Urinary bladder (tissue), 4 donors: ENCODE data around the gene DNM3. TPM values are rescaled to one million over a fixed set of nuclear protein-coding genes. Genes with fewer than 3 reads are reported as not detected.

Source experiments
- DNase-seq: peaks from one replicate; pipeline ENCODE4 v3.0.0-alpha.2; 2015; ENCODE audit errors: extremely low spot score
- H3K27ac ChIP-seq: one replicate; pipeline ENCODE4 v1.5.1; 2013; ENCODE audit warnings: low read depth, mild to moderate bottlenecking, moderate library complexity
- H3K36me3 ChIP-seq: one replicate; pipeline ENCODE4 v1.6.1; 2013; ENCODE audit warnings: mild to moderate bottlenecking, moderate library complexity; ENCODE audit not compliant: insufficient read depth
- H3K4me1 ChIP-seq: one replicate; pipeline ENCODE4 v1.6.1; 2013; ENCODE audit warnings: mild to moderate bottlenecking, moderate library complexity; ENCODE audit not compliant: insufficient read depth
- H3K4me3 ChIP-seq: one replicate; pipeline ENCODE4 v1.5.1; 2013; ENCODE audit warnings: low read depth, low read length
- WGBS: extraction: QIAGEN DNeasy Blood & Tissue Kit; methylation state at CpG from one replicate; pipeline ENCODE4 v1.1.7; 2013; 5-methylcytosine and 5-hydroxymethylcytosine counted together
- polyA plus RNA-seq: library from polyadenylated mRNA; stranded (reverse); fragments of 200-250 nt; gene quantifications from one replicate; pipeline ENCODE4 v1.2.3, GENCODE V29; 2013
- total RNA-seq: library from RNA; depleted of rRNA; stranded (reverse); fragments of >200 nt; gene quantifications from one replicate; pipeline ENCODE4 v1.2.3, GENCODE V29; 2014
- donor health status: healthy with polysubstance abuse.
- donor health status: healthy.

The DNM3 gene
- total and polyA plus RNA-seq, 2 donors, result 3.2 to 11.7 TPM

DNA sequence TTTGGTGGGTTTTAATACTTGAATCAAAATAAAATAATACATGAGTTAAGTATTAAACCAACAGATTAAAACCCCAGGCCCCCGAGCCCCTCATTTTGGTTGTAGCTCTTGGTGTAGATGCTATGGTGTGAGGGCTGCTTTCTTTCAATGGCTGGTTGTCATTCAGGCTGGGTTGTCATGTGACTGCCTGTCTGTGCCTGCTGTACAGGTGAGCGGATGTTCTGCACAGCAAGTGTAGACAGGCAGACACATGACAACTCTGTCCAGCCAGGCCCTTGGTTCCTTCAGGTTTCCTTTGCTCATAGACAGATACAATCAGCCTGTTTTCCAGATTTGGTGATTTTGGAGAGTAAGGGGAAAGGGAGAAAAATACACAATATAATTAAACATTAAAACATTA is 297.3 kb downstream of the DNM3 start:
- DNase-seq, result no peak
- WGBS, result 80% methylated on average over 2 of the region's 2 CpGs
- no peak overlapping the region for H3K27ac ChIP-seq
- no peaks in the 10 kb centered on the region for H3K4me1 ChIP-seq
- H3K36me3 ChIP-seq, result no peaks in the 10 kb centered on the region
- H3K4me3 ChIP-seq, result no peak overlapping the region

DNA sequence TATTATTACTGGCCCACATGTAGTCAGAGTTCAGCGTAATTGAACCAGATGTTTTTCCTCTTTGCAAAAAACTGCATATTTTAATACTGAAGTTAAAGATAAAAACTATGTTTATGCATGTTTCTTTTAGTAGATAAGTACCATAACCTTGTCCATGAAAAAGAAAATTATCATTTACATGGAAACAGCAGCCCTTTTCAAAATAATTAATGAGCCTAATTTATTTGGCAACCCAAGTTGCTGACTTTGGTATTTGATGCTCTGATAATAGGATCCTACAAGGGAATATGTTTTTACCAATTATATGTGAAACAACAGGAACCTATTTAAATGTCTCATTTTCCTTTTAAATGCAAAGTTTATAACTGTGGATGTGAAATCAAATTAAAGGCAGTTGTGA is 297.9 kb downstream of the DNM3 start:
- Histone ChIP-seq H3K27ac (no peak overlapping the region), H3K36me3 (no peaks in the 10 kb centered on the region), H3K4me1 (no peaks in the 10 kb centered on the region), H3K4me3 (no peak overlapping the region)
- WGBS, result 38% methylated on average over 1 of the region's 1 CpG
- no peak for DNase-seq

- no peaks in the 10 kb centered on the region for H3K36me3 ChIP-seq
- no peak overlapping the region for H3K4me3 ChIP-seq
- H3K27ac ChIP-seq, result no peak overlapping the region
- no peak for DNase-seq
- no peaks in the 10 kb centered on the region for H3K4me1 ChIP-seq
- WGBS, result 36% methylated on average over 3 of the region's 3 CpGs
Measured at GRCh38 chr1:172140072-172140471, 298.8 kb downstream of the DNM3 start.

DNA sequence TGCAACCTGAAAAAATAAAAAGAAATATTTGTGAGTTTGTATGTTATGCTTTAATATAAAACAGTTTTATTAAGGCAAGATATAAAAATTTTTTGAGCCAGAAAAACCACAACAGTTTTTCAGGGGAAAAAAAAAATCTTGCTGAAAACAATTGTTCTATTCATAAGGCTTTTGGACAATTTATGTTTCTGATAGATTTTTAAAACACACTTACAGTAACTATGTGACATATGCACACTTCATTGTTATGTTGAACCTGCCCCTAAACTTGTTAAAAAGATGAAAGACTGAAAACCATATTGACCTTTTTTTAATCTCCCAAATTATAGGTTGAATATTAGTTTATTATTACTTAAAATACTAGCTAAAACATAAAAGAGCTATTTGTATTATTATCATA is 299.3 kb downstream of the DNM3 start:
- Histone ChIP-seq H3K4me1 (no peaks in the 10 kb centered on the region), H3K36me3 (no peaks in the 10 kb centered on the region), H3K4me3 (no peak overlapping the region), H3K27ac (no peak overlapping the region)
- no peak for DNase-seq

GRCh38 chr1:172141341-172141881 is 300.1 kb downstream of the DNM3 start:
- WGBS, result 18% methylated on average over 7 of the region's 7 CpGs
- Histone ChIP-seq H3K4me1 (no peaks in the 10 kb centered on the region), H3K4me3 (peak overlapping the region; percentile 31), H3K27ac (peak overlapping the region; percentile 70), H3K36me3 (no peaks in the 10 kb centered on the region)
- no peak for DNase-seq

GRCh38 chr1:172142324-172142723 is 301.0 kb downstream of the DNM3 start:
- Histone ChIP-seq H3K27ac (peak overlapping the region; percentile 67), H3K4me1 (no peaks in the 10 kb centered on the region), H3K36me3 (no peaks in the 10 kb centered on the region), H3K4me3 (peak overlapping the region; percentile 31)
- DNase-seq, result no peak
- WGBS, result 32% methylated on average over 5 of the region's 5 CpGs

- Histone ChIP-seq H3K4me3 (peak overlapping the region; percentile 71), H3K27ac (peak overlapping the region; percentile 56), H3K4me1 (no peaks in the 10 kb centered on the region), H3K36me3 (no peaks in the 10 kb centered on the region)
- DNase-seq, result no peak
- whole genome bisulfite sequencing, result 13% methylated on average over 3 of the region's 3 CpGs
Measured at GRCh38 chr1:172143384-172144055, 302.2 kb downstream of the DNM3 start.

GRCh38 chr1:172144445-172145061 is 303.3 kb downstream of the DNM3 start:
- H3K27ac ChIP-seq, result peak overlapping the region; percentile 51
- no peaks in the 10 kb centered on the region for H3K36me3 ChIP-seq
- H3K4me1 ChIP-seq, result no peaks in the 10 kb centered on the region
- peak overlapping the region; percentile 46 for H3K4me3 ChIP-seq
- 17% methylated on average over 13 of the region's 13 CpGs for WGBS
- DNase-seq, result peak; percentile 85

- H3K36me3 ChIP-seq, result no peaks in the 10 kb centered on the region
- DNase-seq, result no peak
- peak overlapping the region; percentile 88 for H3K27ac ChIP-seq
- H3K4me1 ChIP-seq, result no peaks in the 10 kb centered on the region
- no peak overlapping the region for H3K4me3 ChIP-seq
- 19% methylated on average over 2 of the region's 2 CpGs for WGBS
Measured at GRCh38 chr1:172145231-172145651, 303.9 kb downstream of the DNM3 start.

DNA sequence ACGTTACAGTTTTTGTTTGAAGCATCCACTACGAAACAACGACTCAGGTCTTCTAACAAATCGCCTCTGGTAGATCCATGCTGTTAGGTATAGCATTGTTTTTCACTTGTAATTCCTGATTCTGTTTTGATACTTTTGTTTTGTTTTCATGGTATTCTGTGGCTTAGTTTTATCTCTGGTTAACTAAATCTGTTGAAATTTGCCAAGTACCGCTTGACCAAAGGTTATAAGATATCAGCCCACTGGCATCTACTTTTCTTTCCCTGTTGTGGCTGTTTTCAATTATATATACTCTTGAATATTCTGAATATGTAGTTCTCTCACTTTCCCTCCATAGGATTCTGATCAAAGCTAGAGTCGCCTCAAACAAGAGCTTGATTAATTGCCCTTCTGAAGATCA is 304.4 kb downstream of the DNM3 start:
- WGBS, result 24% methylated on average over 6 of the region's 6 CpGs
- Histone ChIP-seq H3K4me3 (no peak overlapping the region), H3K27ac (peak overlapping the region; percentile 38), H3K4me1 (no peaks in the 10 kb centered on the region), H3K36me3 (no peaks in the 10 kb centered on the region)
- no peak for DNase-seq

- no peaks in the 10 kb centered on the region for H3K4me1 ChIP-seq
- H3K36me3 ChIP-seq, result no peaks in the 10 kb centered on the region
- peak overlapping the region; percentile 16 for H3K27ac ChIP-seq
- H3K4me3 ChIP-seq, result no peak overlapping the region
- no peak for DNase-seq
- 69% methylated on average over 1 of the region's 1 CpG for WGBS
Measured at GRCh38 chr1:172146141-172146850, 305.0 kb downstream of the DNM3 start.

GRCh38 chr1:172147541-172147940 is 306.2 kb downstream of the DNM3 start:
- no peak overlapping the region for H3K27ac ChIP-seq

GRCh38 chr1:172148213-172148612 is 306.9 kb downstream of the DNM3 start:
- Histone ChIP-seq H3K4me1 (no peaks in the 10 kb centered on the region), H3K36me3 (no peaks in the 10 kb centered on the region), H3K4me3 (no peak overlapping the region), H3K27ac (no peak overlapping the region)
- DNase-seq, result no peak
- WGBS, result 52% methylated on average over 2 of the region's 2 CpGs

More at GRCh38 chr1:172147541-172147940, 306.2 kb downstream of the DNM3 start:
- no peak for DNase-seq
- no peaks in the 10 kb centered on the region for H3K4me1 ChIP-seq
- no peak overlapping the region for H3K4me3 ChIP-seq
- no peaks in the 10 kb centered on the region for H3K36me3 ChIP-seq
- WGBS, result 55% methylated on average over 1 of the region's 1 CpG

DNA sequence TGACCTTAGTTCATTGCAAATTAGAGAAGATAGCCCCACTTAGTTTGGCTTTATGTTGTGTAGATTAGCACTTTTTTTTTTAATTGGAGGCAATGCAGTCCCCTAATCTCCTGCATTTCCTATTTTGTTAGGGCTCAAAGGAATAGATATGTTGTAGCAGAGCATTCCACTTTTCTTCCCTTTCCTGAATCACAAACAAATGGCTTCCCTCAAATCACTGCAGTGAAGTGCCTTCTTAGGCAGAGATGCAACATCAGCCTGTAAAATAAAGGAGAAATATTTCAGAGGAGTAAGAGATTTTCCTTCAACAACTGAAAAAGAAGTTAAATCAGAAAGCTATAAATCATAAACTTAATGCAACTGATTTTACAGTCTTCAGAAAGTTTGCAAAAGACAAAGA is 307.4 kb downstream of the DNM3 start:
- H3K36me3 ChIP-seq, result no peaks in the 10 kb centered on the region
- H3K4me1 ChIP-seq, result no peaks in the 10 kb centered on the region
- DNase-seq, result no peak
- no peak overlapping the region for H3K27ac ChIP-seq
- H3K4me3 ChIP-seq, result no peak overlapping the region
